Astrocyte of the cerebellum (primary cell): ENCODE results near the gene MLPH.

Experiments
- DNase-seq: peaks from one replicate; pipeline ENCODE4 v3.0.0-alpha.2; 2011; ENCODE audit warnings: low read depth
- H3K4me3 ChIP-seq: 2 replicates; pipeline ENCODE4 v1.5.1; 2011; ENCODE audit warnings: mild to moderate bottlenecking, low read depth, low read length, moderate library complexity
- in situ Hi-C: cut with HindIII; loops from 2 replicates; pipeline ENCODE4 v1.10.0; 2017; ENCODE audit warnings: low sequenced_read_pairs
- TF ChIP-seq, protein P1 (sequence below): IDR thresholded peaks from 2 replicates; pipeline ENCODE4 v1.5.1; 2012; ENCODE audit warnings: low read length, low read depth, moderate library complexity, mild to moderate bottlenecking; ENCODE audit errors: missing control alignments

The MLPH gene

DNA sequence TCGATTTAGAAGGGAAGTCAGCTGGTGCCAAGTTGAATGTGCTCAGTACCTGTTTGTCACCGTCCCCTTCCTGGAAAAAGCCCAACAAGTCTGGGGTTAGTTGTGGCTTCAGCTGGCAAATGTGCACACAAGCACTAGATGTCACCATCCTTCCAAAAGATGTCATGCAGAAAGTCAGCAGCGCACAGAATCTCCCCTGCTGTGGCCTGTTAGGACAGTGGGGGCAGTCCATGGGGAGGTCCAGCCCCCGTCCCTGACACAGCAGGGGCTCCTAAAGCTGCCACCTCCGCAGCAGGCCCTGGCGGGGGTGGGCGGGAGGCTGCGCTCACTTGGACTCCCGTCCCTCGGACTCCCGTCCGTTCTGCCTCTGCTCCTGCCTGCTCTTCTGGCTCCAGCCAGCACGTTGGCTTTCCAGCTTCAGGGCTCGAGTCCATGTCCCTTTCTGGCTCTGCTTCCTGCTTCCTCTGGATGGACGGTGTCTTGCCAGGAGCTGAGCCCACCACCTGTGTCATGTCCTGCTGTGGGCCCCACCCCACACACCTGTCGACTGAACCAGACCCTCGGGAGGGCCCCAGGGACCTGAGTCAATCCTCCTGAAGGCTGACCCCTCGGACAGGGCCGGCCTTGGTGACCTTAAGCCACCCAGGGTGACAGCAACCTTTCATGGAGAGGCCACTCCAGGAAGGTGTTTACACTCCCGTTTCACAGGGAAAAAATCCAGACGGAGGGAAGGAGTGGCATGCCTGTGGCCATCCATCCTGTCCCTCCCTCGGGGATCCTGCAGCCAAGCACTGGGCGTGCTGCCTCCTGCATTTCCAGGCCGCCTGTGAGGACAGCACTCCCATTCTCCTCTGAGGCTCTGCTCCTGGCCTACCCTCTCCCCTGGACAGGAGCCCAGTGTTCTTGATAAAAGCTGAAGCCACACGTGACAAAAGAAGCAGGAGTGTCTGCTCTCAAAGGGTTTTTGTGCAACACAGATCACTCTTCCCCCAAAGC, 95.0 kb downstream of the MLPH start:
- no peak for DNase-seq
- no peak overlapping the region for H3K4me3 ChIP-seq
- in situ Hi-C loops: no loop called here
- TF ChIP-seq, protein P1, sequence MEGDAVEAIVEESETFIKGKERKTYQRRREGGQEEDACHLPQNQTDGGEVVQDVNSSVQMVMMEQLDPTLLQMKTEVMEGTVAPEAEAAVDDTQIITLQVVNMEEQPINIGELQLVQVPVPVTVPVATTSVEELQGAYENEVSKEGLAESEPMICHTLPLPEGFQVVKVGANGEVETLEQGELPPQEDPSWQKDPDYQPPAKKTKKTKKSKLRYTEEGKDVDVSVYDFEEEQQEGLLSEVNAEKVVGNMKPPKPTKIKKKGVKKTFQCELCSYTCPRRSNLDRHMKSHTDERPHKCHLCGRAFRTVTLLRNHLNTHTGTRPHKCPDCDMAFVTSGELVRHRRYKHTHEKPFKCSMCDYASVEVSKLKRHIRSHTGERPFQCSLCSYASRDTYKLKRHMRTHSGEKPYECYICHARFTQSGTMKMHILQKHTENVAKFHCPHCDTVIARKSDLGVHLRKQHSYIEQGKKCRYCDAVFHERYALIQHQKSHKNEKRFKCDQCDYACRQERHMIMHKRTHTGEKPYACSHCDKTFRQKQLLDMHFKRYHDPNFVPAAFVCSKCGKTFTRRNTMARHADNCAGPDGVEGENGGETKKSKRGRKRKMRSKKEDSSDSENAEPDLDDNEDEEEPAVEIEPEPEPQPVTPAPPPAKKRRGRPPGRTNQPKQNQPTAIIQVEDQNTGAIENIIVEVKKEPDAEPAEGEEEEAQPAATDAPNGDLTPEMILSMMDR: peak; percentile 33

DNA sequence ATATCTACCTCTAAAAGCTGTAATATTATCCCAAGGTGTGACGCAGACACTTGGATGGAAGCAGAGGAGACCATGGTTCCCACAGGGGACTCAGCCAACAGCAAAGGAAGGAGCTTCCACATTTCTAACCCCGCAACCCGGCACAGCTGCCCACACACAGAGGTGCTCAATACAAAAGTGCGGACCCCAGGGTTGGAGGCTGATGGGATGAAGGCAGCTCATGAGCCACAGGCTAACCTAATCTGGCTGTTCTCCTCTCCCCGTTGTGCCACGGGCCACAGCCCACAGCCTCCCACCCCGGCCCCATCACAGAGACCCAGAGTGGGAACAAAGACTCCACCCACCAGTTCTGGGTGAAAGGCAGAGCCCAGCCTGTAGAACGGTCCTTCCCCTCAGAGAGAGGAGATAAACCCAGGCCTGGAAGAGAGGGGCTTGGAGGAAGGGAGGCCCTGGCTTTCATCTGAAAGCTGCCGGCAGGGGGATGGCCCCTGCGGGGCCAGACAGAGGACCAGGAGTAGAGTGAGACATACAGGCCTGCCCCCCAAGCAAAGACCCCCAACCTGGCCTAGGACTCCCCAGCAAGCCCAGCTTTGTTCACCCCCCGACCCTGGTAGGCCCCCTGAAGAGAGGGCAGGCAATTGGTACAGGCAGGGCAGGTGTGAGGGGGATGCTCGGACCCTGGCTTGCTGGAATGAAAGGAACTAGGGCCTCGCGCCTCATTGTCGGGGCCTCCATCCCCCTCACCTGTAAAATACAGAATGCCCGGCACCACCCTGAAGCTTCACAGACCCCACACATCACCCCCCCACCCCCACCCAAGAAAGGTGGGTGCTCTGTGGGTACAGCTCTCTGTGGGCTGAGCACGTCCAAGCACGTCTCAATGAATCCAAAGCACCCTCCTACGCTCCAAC, 96.6 kb downstream of the MLPH start:
- DNase-seq: no peak
- no peak overlapping the region for H3K4me3 ChIP-seq
- in situ Hi-C loops: no loop called here
- TF ChIP-seq, protein P1: no peak

DNA sequence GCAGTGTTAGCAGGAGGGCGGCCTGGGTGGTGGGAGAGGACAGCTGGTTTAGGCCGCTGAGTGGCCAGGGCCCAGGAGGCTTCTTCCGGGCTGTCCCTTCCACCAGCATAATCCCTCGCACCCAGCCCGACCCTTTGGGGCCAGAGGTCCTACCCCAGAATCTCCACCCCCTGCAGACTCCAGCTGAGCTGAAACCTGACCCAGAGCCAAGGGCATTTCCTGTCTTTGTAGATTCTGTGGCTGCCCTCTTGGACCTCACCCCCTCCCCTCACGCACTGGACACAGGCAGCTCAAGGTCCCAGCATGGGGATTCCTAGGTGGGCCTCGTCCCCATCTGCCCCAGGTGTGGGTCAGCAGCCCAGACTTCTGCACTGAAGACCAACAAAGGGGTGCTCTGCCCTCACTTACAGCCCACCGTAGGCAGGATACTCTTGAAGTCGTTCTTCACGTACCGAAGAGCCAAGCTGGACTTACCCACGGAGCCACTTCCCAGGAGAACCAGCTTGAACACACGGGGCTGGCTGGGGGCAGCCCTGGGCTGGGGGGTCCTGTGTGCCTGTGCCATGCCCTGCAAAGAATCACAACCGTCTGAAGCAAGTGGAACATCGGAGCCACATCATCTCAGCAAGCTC, 98.7 kb downstream of the MLPH start:
- TF ChIP-seq, protein P1: no peak
- in situ Hi-C loops: no loop called here
- DNase-seq: no peak
- H3K4me3 ChIP-seq: no peak overlapping the region

DNA sequence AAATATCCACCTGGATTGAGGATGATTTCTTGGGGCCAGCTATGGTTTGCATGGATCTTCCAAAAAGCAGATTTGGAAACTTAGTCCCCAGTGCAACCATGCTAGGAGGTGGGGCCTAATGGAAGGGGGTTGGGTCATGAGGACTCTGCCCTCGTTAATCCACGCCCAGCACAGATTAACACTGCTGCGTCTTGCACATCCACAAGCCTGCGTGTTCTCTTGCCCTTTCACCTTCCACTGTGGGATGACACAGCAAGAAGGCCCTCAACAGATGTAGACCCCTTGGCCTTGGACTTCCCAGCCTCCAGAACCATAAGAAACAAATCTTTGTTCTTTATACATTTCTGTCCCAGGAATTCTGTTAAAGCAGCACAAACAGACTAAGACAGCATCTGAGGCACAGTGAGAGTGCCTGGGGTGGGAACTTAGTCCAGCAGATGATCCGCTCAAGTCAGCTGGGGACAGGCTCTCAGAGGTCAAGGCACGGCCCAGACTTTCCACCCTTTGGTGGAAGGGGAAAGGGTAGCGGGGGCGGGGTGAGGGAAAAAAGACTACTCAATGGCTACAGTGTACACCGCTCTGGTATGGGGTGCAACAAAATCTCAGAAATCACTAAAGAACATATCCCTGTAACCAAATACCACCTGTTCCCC, 101.1 kb downstream of the MLPH start:
- DNase-seq: no peak
- TF ChIP-seq, protein P1: no peak
- H3K4me3 ChIP-seq: no peak overlapping the region
- in situ Hi-C loops: no loop called here

DNA sequence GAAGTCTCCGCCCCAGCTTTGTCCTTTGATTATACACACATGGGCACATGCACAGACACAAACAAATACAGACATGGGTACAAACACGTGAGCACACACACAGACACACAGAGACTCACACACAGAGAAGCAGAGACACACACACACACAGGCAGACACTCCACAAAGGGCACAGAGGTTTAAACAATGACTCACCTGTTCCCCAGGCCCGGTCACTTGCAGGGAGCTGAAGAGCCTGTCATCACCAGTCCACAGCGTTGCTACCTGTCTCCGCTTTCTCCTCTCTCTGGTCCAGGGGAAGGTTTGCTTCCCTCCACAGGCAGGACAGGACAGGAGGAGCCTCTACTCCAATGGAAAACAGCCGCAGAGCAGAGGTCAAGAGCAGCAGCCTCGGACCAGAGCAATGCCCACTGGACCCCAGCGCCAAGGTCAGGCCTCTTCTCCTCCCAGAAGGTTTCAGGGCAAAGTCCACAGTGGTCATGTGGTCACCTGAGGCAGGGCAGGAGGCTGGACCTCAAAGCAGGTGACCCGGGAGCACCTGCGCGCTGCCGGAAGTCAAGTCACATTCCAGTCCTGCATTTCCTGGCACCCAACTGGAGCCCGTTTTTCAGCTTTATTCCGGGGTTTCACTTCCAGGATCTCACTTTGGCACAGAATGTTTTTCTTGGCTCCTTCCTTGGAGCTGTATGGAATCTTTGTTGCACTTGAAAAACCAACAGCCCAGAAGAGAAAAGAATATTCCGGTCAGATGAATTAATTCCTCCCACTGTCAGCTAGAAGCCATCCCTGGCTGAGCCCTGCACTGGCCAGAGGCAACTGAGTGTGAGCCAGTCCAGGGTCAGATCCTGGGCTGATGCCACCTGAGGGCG, 103.5 kb downstream of the MLPH start, which contains the start of gene RAB17:
Gene RAB17, minus strand, starts transcription at position 463 of the 869 bp plus-strand sequence. CDS start 4,580 bp downstream, outside the sequence.
- TF ChIP-seq, protein P1: no peak
- in situ Hi-C loops: no loop called here
- peak; percentile 24 for DNase-seq
- H3K4me3 ChIP-seq: no peak within 1 kb of the TSS
